Myocyte (in vitro differentiated cells): ENCODE data around the gene SIGLEC9. TPM values are rescaled to one million over a fixed set of nuclear protein-coding genes. Genes with fewer than 3 reads are reported as not detected.
A peak's percentile ranks its signal among the peaks of the same experiment; 100 is the strongest.

Source experiments
- DNase-seq: peaks from one replicate; pipeline ENCODE4 v3.0.0-alpha.2; 2012; ENCODE audit warnings: low read depth
- total RNA-seq: library from RNA; depleted of rRNA; stranded (reverse); fragments of >200 nt; gene quantifications from 2 replicates; pipeline ENCODE4 v1.2.3, GENCODE V29; 2014

The SIGLEC9 gene
- total RNA-seq, 1 donor from 2014 or later = not detected

GRCh38 chr19:51096473-51097165 is 28.1 kb upstream of the SIGLEC9 start:
- no peak for DNase-seq

DNA sequence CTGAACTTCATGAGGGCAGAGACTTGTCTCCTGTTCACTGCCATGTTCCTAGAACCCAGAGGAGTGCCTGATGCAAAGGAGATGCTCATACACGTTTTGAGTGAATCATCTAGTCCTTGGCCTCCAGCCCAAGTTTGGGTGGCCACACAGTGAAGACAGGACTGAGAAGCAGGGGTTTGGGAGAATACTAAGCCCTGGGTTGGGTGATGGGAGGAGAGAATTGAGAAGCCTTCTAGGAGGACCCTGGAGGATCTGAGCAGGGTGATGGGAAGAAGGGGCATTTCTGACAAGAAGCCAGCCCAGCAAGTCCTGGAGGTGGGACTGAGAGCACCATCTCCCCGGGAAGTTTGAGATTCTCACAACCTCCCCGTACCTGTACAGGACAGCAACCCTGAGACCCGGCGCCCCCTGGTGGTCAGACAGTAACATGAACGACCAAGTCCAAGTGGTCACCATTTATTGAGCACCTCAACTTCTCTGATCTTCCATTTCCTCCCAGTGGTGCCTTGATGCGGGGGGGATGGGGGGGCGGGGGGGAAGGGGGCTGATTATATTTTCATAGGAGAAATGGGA is 27.5 kb upstream of the SIGLEC9 start:
- peak; percentile 13 for DNase-seq

- DNase-seq = no peak
Measured at GRCh38 chr19:51097796-51098195, 26.9 kb upstream of the SIGLEC9 start.

DNA sequence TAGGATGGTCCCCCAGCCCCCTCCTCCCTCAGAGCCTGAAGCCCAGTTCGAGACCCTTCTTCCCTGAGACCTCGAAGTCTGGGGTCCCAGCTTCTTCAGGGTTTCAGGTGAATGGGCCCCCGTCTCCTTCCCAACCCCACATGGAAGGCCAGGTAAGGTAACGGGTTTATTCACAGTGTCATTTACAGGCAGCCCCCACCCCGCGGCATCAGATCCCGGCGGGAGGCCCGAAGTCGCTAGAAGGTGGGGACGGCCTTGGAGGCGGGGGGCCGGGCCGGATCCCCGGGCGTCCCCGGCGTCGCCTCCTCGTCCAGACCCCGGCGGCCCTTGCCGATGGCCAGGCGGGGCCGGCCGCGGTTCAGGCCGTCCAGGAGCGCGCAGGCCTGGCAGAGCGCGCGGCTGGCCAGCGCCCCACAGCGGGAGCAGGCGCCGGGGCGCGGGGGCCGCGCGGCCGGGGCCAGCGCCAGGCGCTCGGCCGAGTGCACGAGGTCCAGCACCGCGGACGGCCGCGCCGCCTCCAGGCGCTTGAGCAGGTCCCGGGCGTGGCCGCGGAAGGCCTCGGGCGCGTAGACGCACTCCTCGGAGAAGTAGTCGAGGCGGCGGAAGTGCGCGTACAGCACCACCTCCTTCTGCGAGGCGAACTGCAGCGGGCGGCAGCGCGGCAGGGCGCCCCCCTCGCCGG is 26.2 kb upstream of the SIGLEC9 start:
- no peak for DNase-seq

GRCh38 chr19:51099047-51099382 is 25.7 kb upstream of the SIGLEC9 start:
- DNase-seq = no peak

- no peak for DNase-seq
Measured at GRCh38 chr19:51100601-51101000, 24.1 kb upstream of the SIGLEC9 start.

DNA sequence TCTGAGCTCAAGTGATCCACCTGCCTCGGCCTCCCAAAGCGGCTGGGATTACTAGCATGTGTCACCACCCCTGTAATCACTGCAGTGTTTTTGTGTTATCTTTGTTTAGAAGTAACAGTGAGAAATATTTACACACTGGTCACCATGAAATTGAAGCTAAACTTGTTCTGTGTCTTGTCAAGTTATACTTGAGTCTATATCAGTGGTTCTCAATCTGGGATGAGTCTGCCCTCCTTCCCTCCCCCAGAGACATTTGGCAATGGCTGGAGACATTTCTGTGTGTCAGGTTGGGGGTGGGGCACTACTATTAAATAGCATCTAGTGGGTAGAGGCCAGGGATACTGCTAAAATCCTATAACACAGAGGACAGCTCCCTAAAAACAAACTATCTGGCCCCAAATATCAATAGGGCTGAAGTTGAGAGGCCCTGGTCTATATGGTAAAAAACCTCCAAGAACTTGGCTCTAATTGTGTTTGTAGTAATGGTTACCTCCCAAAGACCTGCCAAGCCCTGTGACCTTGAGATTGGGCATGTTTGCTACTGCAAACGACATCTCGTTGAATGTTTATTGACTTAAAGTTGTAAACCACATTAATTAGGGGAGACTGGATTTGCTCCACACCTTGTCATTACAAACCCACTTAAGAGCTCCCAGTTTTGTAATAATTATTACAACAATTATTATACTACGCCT is 23.4 kb upstream of the SIGLEC9 start:
- no peak for DNase-seq

- no peak for DNase-seq
Measured at GRCh38 chr19:51102991-51103390, 21.7 kb upstream of the SIGLEC9 start.

DNA sequence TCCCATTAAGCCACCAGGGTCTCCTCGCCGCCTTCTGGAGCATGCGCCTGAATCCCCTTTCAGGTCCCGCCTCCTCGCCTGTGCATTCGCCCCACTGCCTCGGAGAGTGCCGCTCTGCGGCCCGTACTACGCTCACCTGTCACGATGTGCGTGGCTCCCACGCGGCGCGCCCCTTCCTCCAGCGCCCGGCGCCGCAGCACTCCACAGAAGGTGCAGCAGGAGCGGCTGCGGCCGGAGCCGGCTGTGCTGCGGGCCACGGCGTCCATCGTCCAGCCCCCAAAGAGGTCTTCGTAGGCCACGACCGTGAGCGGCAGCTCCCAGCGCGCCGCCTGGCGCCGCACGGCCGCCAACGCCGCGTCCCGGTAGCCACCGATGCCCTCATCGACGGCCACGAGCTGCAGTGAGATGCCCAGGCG is 20.8 kb upstream of the SIGLEC9 start:
- no peak for DNase-seq

- no peak for DNase-seq
Measured at GRCh38 chr19:51107406-51108065, 17.2 kb upstream of the SIGLEC9 start.

DNA sequence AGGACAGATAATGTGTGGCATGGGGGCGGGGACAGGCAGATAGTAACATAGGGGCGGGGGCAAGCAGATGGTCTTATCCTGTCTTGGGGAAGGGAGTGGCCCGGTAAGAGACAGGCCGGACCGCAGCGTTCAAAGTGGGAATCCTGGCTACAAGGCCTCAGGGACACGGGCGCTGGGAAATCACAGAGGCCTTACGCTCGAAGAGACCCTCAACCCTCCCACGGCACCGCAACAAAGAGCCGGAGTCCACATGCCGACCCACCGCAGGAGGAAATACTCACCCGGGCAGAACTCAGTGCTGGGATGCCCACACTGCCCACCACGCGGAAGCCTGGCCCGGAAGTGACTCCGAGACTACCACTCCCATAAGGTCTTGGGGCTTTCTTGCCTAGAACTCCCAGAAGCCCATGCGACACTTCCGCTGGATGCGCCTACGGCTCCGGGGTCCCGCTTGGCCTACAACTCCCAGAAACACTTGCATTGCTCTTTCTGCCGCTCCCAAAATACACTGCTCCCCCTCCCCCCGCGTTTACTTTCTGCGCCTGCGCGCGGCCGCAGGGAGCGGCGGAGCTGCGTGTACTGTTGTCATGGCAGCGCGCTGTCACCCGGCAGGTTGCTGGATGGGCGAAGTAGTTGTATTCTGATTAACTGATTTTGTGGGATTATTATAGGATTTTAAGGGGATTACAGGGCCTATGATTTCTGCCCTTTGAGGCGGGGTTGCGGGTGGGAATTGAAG is 16.5 kb upstream of the SIGLEC9 start, which contains the start of gene CTU1:
Gene CTU1 (minus strand): TSS at position 344 of the 739 bp plus-strand sequence. CDS start 3,840 bp downstream, outside the sequence.
- peak; percentile 100 for DNase-seq

DNA sequence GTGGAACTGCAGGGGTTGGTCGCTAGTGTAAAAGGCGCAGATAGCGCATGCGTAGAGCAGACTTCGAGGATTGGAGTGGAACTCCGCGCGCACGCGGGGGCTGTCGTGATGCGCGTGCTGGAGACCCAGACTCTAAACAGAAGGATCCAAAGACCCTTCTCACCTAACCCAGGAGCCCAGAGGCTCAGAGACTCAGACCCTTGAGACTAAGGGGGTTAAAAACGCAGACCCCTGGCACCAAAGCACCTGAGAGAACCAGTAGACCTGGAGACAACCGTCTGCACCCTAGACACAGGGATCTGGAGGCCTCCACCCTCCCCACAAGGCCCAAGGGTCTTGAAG is 15.9 kb upstream of the SIGLEC9 start:
- DNase-seq = no peak

DNA sequence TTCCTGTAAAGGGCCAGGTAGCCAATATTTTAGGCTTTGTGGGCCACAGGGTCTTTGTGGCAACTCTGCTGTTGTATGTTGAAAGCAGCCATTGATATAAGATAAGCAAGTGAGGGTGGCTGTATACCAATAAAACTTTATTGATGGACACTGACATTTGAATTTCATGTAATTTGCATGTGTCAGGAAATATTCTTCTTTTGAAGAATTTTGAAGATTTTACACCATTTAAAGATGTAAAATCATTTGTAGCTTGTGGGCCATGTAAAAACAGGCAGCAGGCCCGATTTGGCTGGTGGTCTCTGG is 14.1 kb upstream of the SIGLEC9 start:
- DNase-seq = no peak

DNA sequence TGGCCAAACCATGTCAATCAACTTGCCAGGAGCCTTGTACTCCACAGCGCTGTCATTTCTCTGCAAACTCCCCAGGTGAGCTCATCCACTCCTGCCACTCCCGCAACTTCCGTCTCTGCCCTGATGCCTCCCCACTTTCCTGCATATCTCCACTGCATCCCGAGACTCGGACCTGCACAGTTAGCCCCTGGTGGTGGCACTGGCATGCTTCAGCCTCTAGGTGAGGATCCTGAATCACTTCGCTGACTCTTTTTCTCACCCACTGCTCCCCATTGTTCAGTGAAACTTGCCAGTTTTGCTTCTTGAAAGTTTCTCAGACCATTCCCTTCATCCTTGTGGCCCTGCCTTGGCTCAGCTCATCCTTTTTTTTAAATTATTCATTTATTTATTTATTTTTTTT is 13.1 kb upstream of the SIGLEC9 start:
- DNase-seq = no peak

- no peak for DNase-seq
Measured at GRCh38 chr19:51114087-51114729, 10.5 kb upstream of the SIGLEC9 start.

- DNase-seq = no peak
Measured at GRCh38 chr19:51116736-51117286, 7.9 kb upstream of the SIGLEC9 start.

DNA sequence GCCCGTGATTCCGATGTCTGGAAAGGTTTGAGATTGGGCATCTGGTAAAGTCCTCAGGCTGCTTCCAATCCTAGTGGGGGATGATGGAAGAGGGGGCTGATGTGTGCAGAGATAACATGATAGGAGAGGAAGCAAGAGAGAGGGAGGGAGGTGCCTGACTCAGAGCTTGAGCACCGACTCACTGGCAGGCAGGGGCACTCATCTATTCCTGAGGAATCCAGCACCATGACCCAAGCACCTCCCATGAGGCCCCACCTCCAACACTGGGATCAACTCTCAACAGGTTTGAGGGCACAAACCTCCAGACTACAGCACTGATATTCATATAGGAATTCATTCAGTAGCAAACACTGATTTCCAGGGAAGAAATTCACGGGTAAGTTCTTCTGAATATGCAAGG is 5.6 kb upstream of the SIGLEC9 start:
- no peak for DNase-seq

DNA sequence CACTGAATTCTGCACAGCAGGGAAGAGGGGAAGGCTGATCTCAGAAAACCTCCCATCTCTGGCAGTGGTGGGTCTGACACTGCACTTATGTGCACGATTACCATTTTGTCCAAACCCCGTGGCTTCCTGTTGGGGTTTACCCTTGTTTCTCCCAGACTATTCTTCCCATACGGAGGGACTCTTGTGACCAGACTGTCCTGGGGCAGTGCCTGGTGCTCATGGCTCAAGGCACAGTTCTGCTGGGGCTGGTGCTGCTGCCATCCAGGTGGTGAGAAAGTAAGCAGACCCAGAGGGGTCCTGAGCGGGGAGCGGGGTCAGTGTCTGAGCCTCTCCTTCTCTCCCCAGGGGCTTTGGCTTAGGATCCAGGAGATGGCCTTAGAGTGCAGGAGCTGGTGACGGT is 5.1 kb upstream of the SIGLEC9 start:
- no peak for DNase-seq

DNA sequence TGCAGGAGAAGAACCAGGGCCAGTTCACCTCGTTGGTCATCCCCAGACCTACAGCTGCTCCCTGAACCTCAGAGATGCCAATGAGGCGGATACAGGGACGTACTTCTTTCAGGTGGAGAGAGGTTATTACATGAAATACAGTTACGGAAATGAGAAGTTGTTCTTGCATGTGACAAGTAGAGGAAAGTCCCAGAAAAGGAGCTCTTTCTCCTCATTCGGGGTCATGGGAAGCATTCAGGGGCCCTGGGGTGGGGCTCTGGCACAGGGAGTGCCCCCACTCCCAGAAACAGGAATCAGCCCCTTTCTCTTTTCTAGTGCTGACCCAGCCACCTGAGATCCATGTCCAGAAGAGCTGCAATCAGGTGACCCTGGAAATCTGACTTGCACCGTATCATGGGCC is 4.5 kb upstream of the SIGLEC9 start:
- no peak for DNase-seq

DNA sequence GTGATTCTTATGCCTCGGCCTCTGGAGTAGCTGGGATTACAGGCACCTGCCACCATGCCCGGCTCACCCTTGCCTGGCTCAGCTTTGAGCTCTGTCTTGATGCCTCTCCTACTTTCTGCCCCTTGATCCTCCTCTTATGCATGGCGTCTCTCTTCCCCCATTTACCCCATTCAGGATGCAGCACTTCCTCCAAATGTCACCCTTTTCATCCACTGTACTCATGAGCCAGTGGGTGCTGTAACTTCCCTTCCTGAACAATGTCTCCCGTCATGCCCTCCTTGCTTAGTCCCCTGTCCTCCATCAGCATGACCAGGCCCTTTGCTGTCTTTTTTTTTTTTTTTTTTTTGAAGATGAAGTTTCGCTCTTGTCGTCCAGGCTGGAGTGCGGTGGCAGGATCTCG is 3.4 kb upstream of the SIGLEC9 start:
- no peak for DNase-seq
